GM23338 (cell line): ENCODE measurements around the gene CRADD. TPM values are rescaled to one million over a fixed set of nuclear protein-coding genes. Genes with fewer than 3 reads are reported as not detected.

ENCODE experiments used
- polyA plus RNA-seq: library from polyadenylated mRNA; unstranded; fragments of >200 nt; fragmentation: Nextera tagmentation; extraction: Ambion mirVana; gene quantifications from 2 replicates; pipeline ENCODE4 v1.2.1, GENCODE V29; 2016
- small RNA-seq: library from RNA; depleted of rRNA; stranded (forward); fragments of <200 nt; gene quantifications from one replicate; pipeline ENCODE3, GENCODE V24; 2014; ENCODE audit warnings: low replicate concordance
- total RNA-seq: library from RNA; depleted of rRNA; stranded (reverse); fragments of >200 nt; shearing (Covaris generic); gene quantifications from 2 replicates; pipeline ENCODE4 v1.2.3, GENCODE V29; 2014; rRNA removed

CRADD gene
- total and polyA plus RNA-seq, 2 experiments from 2014 or later, result 6.3 to 27.9 TPM

Small RNA genes within 50 kb of the gene (small RNA-seq; reads per million reads assigned to genes)
- not detected for gene RN7SL630P

Other genes starting within 250 kb of the CRADD start
- gene UBE2N, start 235.4 kb upstream of the CRADD start, total RNA-seq, result 134 and 154 TPM in 2 replicates
- gene UBE2N, start 235.4 kb upstream of the CRADD start, polyA plus RNA-seq, result 328 and 385 TPM in 2 replicates
- 195 and 202 TPM in 2 replicates for gene MRPL42, start 209.9 kb upstream of the CRADD start, total RNA-seq
- gene MRPL42, start 209.9 kb upstream of the CRADD start, polyA plus RNA-seq, result 229 and 269 TPM in 2 replicates
- 20.0 and 32.4 TPM in 2 replicates for gene SOCS2, start 104.7 kb upstream of the CRADD start, total RNA-seq
- gene SOCS2, start 104.7 kb upstream of the CRADD start, polyA plus RNA-seq, result 15.5 and 16.1 TPM in 2 replicates